Pancreas (tissue), 10 donors: ENCODE results near the gene CCM2. TPM values are rescaled to one million over a fixed set of nuclear protein-coding genes. Genes with fewer than 3 reads are reported as not detected.

Experiments used
- ATAC-seq, 4 donors: fragments of 200-7000 bp; cut with Tn5 transposase; one replicate each; pipeline versions ENCODE4 v1.8.0 to v1.9.1; 2020; ENCODE audit warnings: mild to moderate bottlenecking in 4 of 4, moderate library complexity in 4 of 4
- DNase-seq, 6 donors: peaks; one replicate each; pipeline ENCODE4 v3.0.0-alpha.2; 2020
- FAIRE-seq: peaks from 2 replicates; lab custom pipeline; 2012; peaks lifted over from hg19 to GRCh38; lab: Jason Lieb, UNC
- H3K27ac ChIP-seq, 4 donors: fragments of 200-600 bp; sonication (generic); 1 replicate in 3 of 4; 2 replicates in 1 of 4; pipeline versions ENCODE4 v1.5.0 to v1.8.0; 2020
- H3K27me3 ChIP-seq, 4 donors: fragments of 200-600 bp; one replicate each; pipeline ENCODE4 v1.8.0; 2021
- H3K36me3 ChIP-seq, 3 donors: fragments of 200-600 bp; sonication (generic) in 1 of 3; one replicate each; pipeline versions ENCODE4 v1.5.0 to v1.8.0; 2020 to 2021
- H3K4me1 ChIP-seq, 3 donors: fragments of 200-600 bp; one replicate each; pipeline ENCODE4 v1.8.0; 2021
- H3K4me3 ChIP-seq, 4 donors: fragments of 200-600 bp; sonication (generic) in 2 of 4; one replicate each; pipeline versions ENCODE4 v1.5.0 to v1.8.0; 2020 to 2021
- H3K9me3 ChIP-seq, 4 donors: fragments of 200-600 bp; one replicate each; pipeline ENCODE4 v1.8.0; 2021
- CTCF ChIP-seq, 4 donors: fragments of 200-600 bp; sonication (generic) in 3 of 4; IDR thresholded peaks; one replicate each; pipeline versions ENCODE4 v1.5.0 to v1.8.0; 2021; ENCODE audit warnings: antibody characterized with exemption in 4 of 4
- WGBS, 2 donors: extraction: QIAGEN DNeasy Blood & Tissue Kit; methylation state at CpG; one replicate each; pipeline ENCODE4 v1.1.7; 2013; 5-methylcytosine and 5-hydroxymethylcytosine counted together
- intact Hi-C, 3 donors: fragments of 100-400 bp; cut with DNase I; formaldehyde crosslinking; loops; one replicate each; pipeline versions ENCODE4 v1.11.1 to v1.14.2; 2022
- polyA plus RNA-seq, 2 donors: library from polyadenylated mRNA; stranded (reverse); fragments of 200-250 nt; gene quantifications; one replicate each; pipeline ENCODE4 v1.2.3, GENCODE V29; 2013
- total RNA-seq, 6 donors: library from RNA; stranded (reverse); fragmentation: NEBNext Ultra II Directional in 4 of 6; extraction: Animal tissue kit (Norgen Biotek cat#: 25700) in 4 of 6; gene quantifications; one replicate each; pipeline versions ENCODE4 v1.2.1 to v1.2.4, GENCODE V29; 2021 to 2023
- donor health status: healthy with polysubstance abuse.
- donor health status: DM: no; HTN: no; CAD: no; lungs with moderate emphysema.
- donor health status: DM: no; HTN: no; CAD: no.
- donor health status: control.
- donor health status: control.
- donor health status: Bipolar disorder and iron deficiency.
- donor health status: DM: yes; HTN: yes; CAD: no.
- donor health status: DM: no; HTN: no; CAD: no.
- donor health status: DM: no; HTN: no; CAD: no.
- donor health status: DM: yes; HTN: yes; CAD: no.

The CCM2 gene
- total and polyA plus RNA-seq, 8 donors: 13.4 to 33.7 (median 16.5) TPM

- ATAC-seq: no peak
- no peak for FAIRE-seq
- peak in 1 of 6 donors; percentile 26 for DNase-seq
- H3K4me1 ChIP-seq: no peaks in the 10 kb centered on the region
- intact Hi-C loops: loop anchor here in 1 of 3 donors (10.0 kb wide), 1 partner anchor 159 kb away; no protein-coding TSS in a partner anchor
- no peaks in the 10 kb centered on the region for H3K36me3 ChIP-seq
- no peaks in the 10 kb centered on the region for H3K9me3 ChIP-seq
- no peak overlapping the region for H3K4me3 ChIP-seq
- WGBS, 2 donors: 87 to 92% methylated on average over 12 of the region's 12 CpGs
- no peak overlapping the region for H3K27ac ChIP-seq
- no peaks in the 10 kb centered on the region for H3K27me3 ChIP-seq
- no peak for TF ChIP-seq CTCF (IDR thresholded peaks at IDR 0.05)
Observed at GRCh38 chr7:44975331-44976039, 24.5 kb upstream of the CCM2 start.

- Histone ChIP-seq H3K27ac (no peak overlapping the region), H3K4me1 (no peaks in the 10 kb centered on the region), H3K4me3 (no peak overlapping the region), H3K9me3 (no peaks in the 10 kb centered on the region), H3K27me3 (no peaks in the 10 kb centered on the region), H3K36me3 (no peaks in the 10 kb centered on the region)
- peak in 1 of 6 donors; percentile 8 for DNase-seq
- no peak for ATAC-seq
- FAIRE-seq: no peak
- WGBS, 2 donors: 79 to 85% methylated on average over 6 of the region's 6 CpGs
- TF ChIP-seq CTCF (IDR thresholded peaks at IDR 0.05): no peak
- intact Hi-C loops: loop anchor here in 1 of 3 donors (10.0 kb wide), 1 partner anchor 159 kb away; no protein-coding TSS in a partner anchor
Observed at GRCh38 chr7:44976040-44976745, 23.8 kb upstream of the CCM2 start.

GRCh38 chr7:44976746-44977196 is 23.2 kb upstream of the CCM2 start:
- no peak for DNase-seq
- H3K9me3 ChIP-seq: no peaks in the 10 kb centered on the region
- intact Hi-C loops: loop anchor here in 1 of 3 donors (10.0 kb wide), 1 partner anchor 158 kb away; no protein-coding TSS in a partner anchor
- no peak for FAIRE-seq
- WGBS, 2 donors: 90 to 97% methylated on average over 17 of the region's 17 CpGs
- no peak for ATAC-seq
- no peaks in the 10 kb centered on the region for H3K4me1 ChIP-seq
- no peak for TF ChIP-seq CTCF (IDR thresholded peaks at IDR 0.05)
- H3K4me3 ChIP-seq: no peak overlapping the region
- H3K27me3 ChIP-seq: no peaks in the 10 kb centered on the region
- no peak overlapping the region for H3K27ac ChIP-seq
- H3K36me3 ChIP-seq: no peaks in the 10 kb centered on the region

GRCh38 chr7:44977304-44977958 is 22.6 kb upstream of the CCM2 start:
- TF ChIP-seq CTCF (IDR thresholded peaks at IDR 0.05): no peak
- peak in 1 of 6 donors; percentile 45 for DNase-seq
- intact Hi-C loops: loop anchor here in 1 of 3 donors (10.0 kb wide), 1 partner anchor 157 kb away; no protein-coding TSS in a partner anchor
- no peaks in the 10 kb centered on the region for H3K9me3 ChIP-seq
- H3K4me1 ChIP-seq: no peaks in the 10 kb centered on the region
- ATAC-seq: no peak
- H3K27ac ChIP-seq: no peak overlapping the region
- H3K27me3 ChIP-seq: no peaks in the 10 kb centered on the region
- WGBS, 2 donors: 70 to 72% methylated on average over 8 of the region's 8 CpGs
- no peak for FAIRE-seq
- H3K4me3 ChIP-seq: peak overlapping the region in 1 of 4 donors; percentile 18
- H3K36me3 ChIP-seq: peaks cover 0 to 2% (median 0%) of the 10 kb centered on the region in 3 donors
